ENCODE results near the gene PYGL.
A peak's percentile ranks its signal among the peaks of the same experiment; 100 is the strongest.

The PYGL gene

DNA sequence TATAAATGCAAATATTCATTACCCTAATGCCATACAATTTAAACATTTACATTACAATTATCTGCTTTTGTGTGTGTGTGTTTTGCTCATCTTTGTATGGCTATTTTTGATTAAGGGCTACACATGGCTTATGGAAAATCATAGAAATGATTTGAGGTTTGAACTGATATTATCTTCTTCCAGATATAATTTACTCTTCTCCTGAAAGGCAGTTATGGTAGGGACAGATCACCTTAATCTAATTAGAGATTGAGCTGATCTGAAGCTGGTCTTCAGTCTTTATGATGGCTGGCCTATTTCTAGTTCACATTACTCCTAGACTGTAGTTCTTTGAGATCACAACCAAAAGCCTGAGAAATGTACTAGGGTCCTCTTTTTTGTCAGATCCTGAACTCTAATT lies 56.8 kb downstream of the PYGL start:
- no peak overlapping the region for H3K4me3 ChIP-seq (ENCODE audit: low read length)
- TF ChIP-seq, protein P1, sequence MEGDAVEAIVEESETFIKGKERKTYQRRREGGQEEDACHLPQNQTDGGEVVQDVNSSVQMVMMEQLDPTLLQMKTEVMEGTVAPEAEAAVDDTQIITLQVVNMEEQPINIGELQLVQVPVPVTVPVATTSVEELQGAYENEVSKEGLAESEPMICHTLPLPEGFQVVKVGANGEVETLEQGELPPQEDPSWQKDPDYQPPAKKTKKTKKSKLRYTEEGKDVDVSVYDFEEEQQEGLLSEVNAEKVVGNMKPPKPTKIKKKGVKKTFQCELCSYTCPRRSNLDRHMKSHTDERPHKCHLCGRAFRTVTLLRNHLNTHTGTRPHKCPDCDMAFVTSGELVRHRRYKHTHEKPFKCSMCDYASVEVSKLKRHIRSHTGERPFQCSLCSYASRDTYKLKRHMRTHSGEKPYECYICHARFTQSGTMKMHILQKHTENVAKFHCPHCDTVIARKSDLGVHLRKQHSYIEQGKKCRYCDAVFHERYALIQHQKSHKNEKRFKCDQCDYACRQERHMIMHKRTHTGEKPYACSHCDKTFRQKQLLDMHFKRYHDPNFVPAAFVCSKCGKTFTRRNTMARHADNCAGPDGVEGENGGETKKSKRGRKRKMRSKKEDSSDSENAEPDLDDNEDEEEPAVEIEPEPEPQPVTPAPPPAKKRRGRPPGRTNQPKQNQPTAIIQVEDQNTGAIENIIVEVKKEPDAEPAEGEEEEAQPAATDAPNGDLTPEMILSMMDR (conservative IDR thresholded peaks at IDR 0.05; ENCODE audit: low read length): no peak
- DNase-seq (ENCODE audit: low read depth): no peak

DNA sequence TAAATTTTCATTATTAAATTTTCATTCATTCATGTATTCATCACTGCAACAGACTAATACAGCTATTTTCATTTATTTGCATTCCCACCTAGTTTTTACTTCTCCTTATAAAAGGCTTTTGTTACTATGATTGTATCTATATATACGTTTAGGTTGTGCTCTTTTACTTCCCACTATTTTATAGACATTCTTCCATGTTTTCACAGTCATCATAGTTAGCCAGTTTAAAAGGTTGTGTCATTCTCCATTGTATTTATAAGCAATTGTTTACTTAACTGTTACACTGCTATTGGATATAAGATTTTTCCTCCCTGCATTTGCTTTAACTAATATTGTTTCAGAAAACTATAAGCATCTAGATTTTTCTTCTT lies 60.5 kb downstream of the PYGL start:
- TF ChIP-seq, protein P1 (conservative IDR thresholded peaks at IDR 0.05; ENCODE audit: low read length): no peak
- no peak overlapping the region for H3K4me3 ChIP-seq (ENCODE audit: low read length)
- DNase-seq (ENCODE audit: low read depth): no peak

DNA sequence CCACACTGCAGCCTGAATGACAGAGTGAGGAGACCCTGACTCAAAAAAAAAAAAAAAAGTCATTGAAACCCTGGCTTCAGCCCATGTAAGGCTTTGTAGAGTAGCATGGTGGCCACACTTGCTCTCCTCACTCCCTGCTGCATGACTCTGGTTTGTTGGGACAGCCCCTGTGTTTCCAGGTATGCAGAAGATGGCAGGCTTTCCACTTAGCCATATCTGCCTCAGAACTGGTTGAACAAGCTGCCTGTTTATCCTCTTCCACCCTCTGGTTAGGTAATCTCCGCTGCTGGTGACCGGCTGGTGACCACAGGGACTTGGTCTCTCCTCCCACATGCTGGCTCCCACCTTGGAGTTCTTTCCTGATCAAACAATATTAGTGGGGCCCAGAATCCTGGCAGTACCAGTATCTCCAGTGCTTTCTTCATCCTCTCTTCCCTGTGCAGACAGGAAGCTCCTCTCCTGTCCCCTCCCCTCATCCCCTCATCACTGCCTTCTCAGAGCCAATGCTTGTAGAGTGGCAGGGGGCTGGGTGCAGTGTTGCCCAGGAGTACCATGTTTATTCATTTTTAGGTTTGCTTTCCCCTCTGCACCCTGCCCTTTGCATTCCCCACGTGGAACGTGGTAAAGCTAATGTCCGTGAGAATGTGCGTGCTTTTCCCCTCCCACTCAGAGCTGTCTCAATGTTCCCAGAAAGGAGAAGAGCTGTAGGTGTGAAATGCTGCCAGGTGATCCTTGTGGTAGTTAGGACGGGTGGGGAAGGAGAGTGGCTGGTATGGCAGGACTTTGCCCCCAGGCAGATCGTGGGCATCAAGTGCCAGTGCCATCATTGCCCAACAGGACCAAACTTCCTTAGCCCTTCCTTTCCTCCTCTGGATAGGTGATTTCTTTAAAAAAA lies 61.1 kb downstream of the PYGL start:
- DNase-seq (ENCODE audit: low read depth): no peak
- TF ChIP-seq, protein P1 (conservative IDR thresholded peaks at IDR 0.05; ENCODE audit: low read length): no peak
- no peak overlapping the region for H3K4me3 ChIP-seq (ENCODE audit: low read length)

DNA sequence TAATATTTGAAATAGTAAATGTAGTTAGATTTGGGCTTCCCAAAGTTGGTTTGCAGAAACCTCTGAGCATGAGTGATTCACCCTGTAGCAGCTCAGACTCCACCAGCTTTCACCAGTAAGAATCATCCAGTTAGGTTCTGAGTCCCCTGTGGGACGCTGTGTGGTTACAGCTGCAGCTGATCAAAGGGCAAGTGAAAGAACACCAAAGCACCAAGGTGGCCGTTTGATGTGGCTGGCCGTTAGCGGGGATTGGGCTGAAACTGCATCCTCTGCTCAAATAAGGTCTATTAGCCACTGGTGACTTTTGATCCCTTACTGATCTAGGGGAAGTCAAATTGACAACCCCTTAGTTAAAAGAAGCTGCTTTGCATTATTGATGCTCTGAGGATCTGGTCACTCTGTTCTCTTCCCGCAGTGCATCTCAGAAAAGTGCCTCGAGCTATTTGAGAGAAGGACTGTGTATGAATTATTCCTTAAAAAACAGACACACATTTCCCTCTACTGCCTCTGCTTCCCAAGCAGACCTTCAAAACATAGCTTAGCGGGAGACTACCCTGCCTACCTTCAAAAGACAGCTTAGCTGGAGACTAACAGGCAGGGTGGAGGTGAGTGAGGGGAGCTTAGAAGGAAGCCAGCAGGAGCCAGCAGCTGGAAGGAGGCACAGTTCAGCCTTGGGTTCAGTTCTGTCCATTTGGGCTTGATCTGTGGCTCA lies 68.8 kb downstream of the PYGL start:
- H3K4me3 ChIP-seq (ENCODE audit: low read length): no peak overlapping the region
- TF ChIP-seq, protein P1 (conservative IDR thresholded peaks at IDR 0.05; ENCODE audit: low read length): no peak
- DNase-seq (ENCODE audit: low read depth): peak; percentile 26

DNA sequence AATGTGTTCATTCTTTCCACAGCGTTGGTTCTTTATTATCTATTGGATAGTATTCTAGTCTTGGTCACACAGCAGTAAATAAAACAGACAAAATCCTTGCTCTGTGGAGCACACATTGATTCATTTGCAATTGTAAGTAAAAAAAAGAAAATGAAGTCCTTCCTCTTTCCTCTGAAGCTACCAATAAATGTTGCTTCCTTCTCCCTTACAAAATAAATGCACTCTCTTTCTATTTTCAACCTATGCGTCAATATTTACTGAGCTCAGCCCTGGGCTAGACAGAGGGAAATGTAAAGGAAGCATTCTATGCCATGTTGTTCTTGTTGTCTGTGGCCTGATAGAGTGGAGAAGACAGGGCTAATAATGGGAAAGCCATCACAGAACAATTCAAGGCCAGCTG lies 69.5 kb downstream of the PYGL start:
- no peak overlapping the region for H3K4me3 ChIP-seq (ENCODE audit: low read length)
- DNase-seq (ENCODE audit: low read depth): no peak
- TF ChIP-seq, protein P1 (conservative IDR thresholded peaks at IDR 0.05; ENCODE audit: low read length): no peak

DNA sequence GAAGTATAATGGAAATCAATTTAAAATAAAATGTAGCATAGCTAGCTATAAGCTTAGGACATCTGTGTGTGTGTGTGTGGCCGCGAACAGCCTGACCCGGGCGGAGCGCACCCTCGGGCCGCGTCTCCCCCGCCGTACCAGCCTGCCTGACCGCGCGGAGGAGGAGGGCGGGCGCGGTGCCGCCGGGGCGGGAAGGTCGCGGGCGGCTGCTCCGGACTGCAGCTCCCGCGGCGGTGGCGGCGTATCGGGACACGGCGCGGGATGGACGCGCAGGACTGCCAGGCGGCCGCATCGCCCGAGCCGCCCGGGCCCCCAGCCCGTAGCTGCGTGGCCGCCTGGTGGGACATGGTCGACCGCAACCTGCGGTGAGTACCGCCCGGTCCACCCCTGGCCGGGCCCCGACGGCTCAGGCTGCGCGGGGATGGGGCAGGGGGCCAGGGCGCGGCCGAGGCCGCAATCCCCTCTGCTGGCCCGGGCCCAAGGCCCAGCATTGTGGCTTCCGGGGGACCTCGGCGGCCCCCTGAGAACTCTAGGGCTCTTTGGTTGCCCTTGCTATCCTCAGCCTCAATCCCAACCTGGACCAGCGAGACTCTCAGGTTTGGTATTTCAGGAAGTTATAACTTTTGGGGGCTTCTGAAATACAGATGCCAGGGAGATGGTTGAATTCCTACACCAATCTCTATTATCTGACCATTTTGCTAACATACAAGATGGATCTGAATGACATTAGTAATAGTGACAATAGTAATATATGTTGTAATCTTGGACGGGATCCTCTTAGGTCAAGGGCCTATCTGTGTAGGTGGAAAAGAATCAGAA lies 72.2 kb downstream of the PYGL start, which contains the start of gene ABHD12B:
Gene ABHD12B, plus strand, starts transcription at position 140 of the 819 bp plus-strand sequence. Its CDS starts 122 bp downstream, at position 262.
- no peak within 1 kb of the TSS for H3K4me3 ChIP-seq (ENCODE audit: low read length)
- peak; percentile 3 for DNase-seq (ENCODE audit: low read depth)
- TF ChIP-seq, protein P1 (conservative IDR thresholded peaks at IDR 0.05; ENCODE audit: low read length): no peak

Data from AG10803 (cell line).